Activated CD8-positive, alpha-beta T cell treated with anti-CD3 and anti-CD28 coated beads, Interleukin-2, amount 10 ng/mL, durations not matched to agents 7 days and 5 days (primary cell): ENCODE results near the gene SPA17. TPM values are rescaled to one million over a fixed set of nuclear protein-coding genes. Genes with fewer than 3 reads are reported as not detected.
A peak's percentile ranks its signal among the peaks of the same experiment; 100 is the strongest.

Source experiments
- ATAC-seq: fragments of 150-1000 bp; cut with Tn5 transposase; one replicate; pipeline ENCODE4 v1.10.0; 2021; ENCODE audit warnings: moderate library complexity
- CTCF ChIA-PET: fragments of 350-600 bp; sonication (Branson Sonifier 250); formaldehyde crosslinking; loops from one replicate; lab custom pipeline; 2021; ENCODE audit warnings: antibody characterized with exemption; lab: Charles Lee
- POLR2A ChIA-PET: fragments of 350-600 bp; sonication (Branson Sonifier 250); formaldehyde crosslinking; loops from one replicate; lab custom pipeline; 2021; ENCODE audit warnings: antibody characterized with exemption; lab: Charles Lee
- DNase-seq: peaks from one replicate; pipeline ENCODE4 v3.0.0-alpha.2; 2020
- H3K27ac Mint-ChIP-seq: one replicate; pipeline ENCODE4 v1.8.0; 2021; ENCODE audit warnings: mild to moderate bottlenecking, mixed read lengths
- H3K27me3 Mint-ChIP-seq: one replicate; pipeline ENCODE4 v1.8.0; 2021; ENCODE audit warnings: low read depth, mixed read lengths
- H3K36me3 Mint-ChIP-seq: one replicate; pipeline ENCODE4 v1.8.0; 2021; ENCODE audit warnings: low read depth, mixed read lengths
- H3K4me1 Mint-ChIP-seq: one replicate; pipeline ENCODE4 v1.8.0; 2021; ENCODE audit warnings: low read depth, mixed read lengths
- H3K4me3 Mint-ChIP-seq: one replicate; pipeline ENCODE4 v1.8.0; 2021; ENCODE audit warnings: mild to moderate bottlenecking, mixed read lengths
- H3K9me3 Mint-ChIP-seq: one replicate; pipeline ENCODE4 v1.8.0; 2022; ENCODE audit warnings: mixed read lengths; ENCODE audit not compliant: insufficient read depth
- total RNA-seq, 2 experiments: library from RNA; stranded (reverse); gene quantifications; one replicate each; pipeline ENCODE4 v1.2.3, GENCODE V29; 2021

The SPA17 gene
- total RNA-seq, 2 experiments from 2014 or later: 2.6 TPM

GRCh38 chr11:124667601-124668000, 6.1 kb upstream of the SPA17 start:
- Mint-ChIP-seq H3K9me3 (no peaks in the 10 kb centered on the region), H3K36me3 (peaks cover 4% of the 10 kb centered on the region), H3K4me1 (peaks cover 16% of the 10 kb centered on the region), H3K4me3 (no peak overlapping the region), H3K27ac (no peak overlapping the region), H3K27me3 (no peaks in the 10 kb centered on the region)
- no peak for DNase-seq
- POLR2A ChIA-PET: no interaction called here
- ATAC-seq: no peak
- CTCF ChIA-PET: interaction anchor here (1.0 to 6.0 kb wide), 3 partner anchors 95 to 169 kb away, joined by 3 to 108 read pairs (median 4); partner anchors contain the start of gene ESAM

GRCh38 chr11:124669193-124669592, 4.5 kb upstream of the SPA17 start:
- no peak overlapping the region for H3K27ac Mint-ChIP-seq
- H3K36me3 Mint-ChIP-seq: peaks cover 4% of the 10 kb centered on the region
- peak; percentile 60 for DNase-seq
- no peaks in the 10 kb centered on the region for H3K9me3 Mint-ChIP-seq
- no peak for ATAC-seq
- H3K4me3 Mint-ChIP-seq: no peak overlapping the region
- H3K27me3 Mint-ChIP-seq: no peaks in the 10 kb centered on the region
- ChIA-PET CTCF (interaction anchor here (0.6 to 6.0 kb wide), 33 partner anchors 9 to 207 kb away, joined by 3 to 108 read pairs (median 7); partner anchors contain the start of genes ESAM and MSANTD2), POLR2A (interaction anchor here (0.7 to 1.0 kb wide), 2 partner anchors 77 to 131 kb away, joined by 3 read pairs; partner anchors contain the start of gene MSANTD2)
- peaks cover 24% of the 10 kb centered on the region for H3K4me1 Mint-ChIP-seq

- ChIA-PET CTCF (interaction anchor here (0.7 to 6.0 kb wide), 20 partner anchors 8 to 205 kb away, joined by 3 to 108 read pairs (median 7); partner anchors contain the start of genes ESAM and MSANTD2), POLR2A (interaction anchor here (1.0 kb wide), 1 partner anchor 48 kb away, joined by 5 read pairs; no protein-coding TSS in a partner anchor)
- H3K27me3 Mint-ChIP-seq: no peaks in the 10 kb centered on the region
- DNase-seq (peak; percentile 54), ATAC-seq (peak; percentile 15)
- peaks cover 34% of the 10 kb centered on the region for H3K4me1 Mint-ChIP-seq
- peaks cover 4% of the 10 kb centered on the region for H3K36me3 Mint-ChIP-seq
- H3K4me3 Mint-ChIP-seq: no peak overlapping the region
- no peak overlapping the region for H3K27ac Mint-ChIP-seq
- H3K9me3 Mint-ChIP-seq: no peaks in the 10 kb centered on the region
Measured at GRCh38 chr11:124670732-124671131, 3.0 kb upstream of the SPA17 start.

- ATAC-seq: no peak
- peak; percentile 21 for DNase-seq
- Mint-ChIP-seq H3K27ac (peak overlapping the region; percentile 45), H3K4me3 (peak overlapping the region; percentile 86), H3K27me3 (no peaks in the 10 kb centered on the region), H3K36me3 (peaks cover 4% of the 10 kb centered on the region), H3K4me1 (peaks cover 34% of the 10 kb centered on the region), H3K9me3 (no peaks in the 10 kb centered on the region)
- ChIA-PET CTCF (interaction anchor here (0.7 to 4.3 kb wide), 13 partner anchors 49 to 204 kb away, joined by 3 to 47 read pairs (median 5); partner anchors contain the start of genes MSANTD2 and TBRG1), POLR2A (interaction anchor here (1.2 to 1.9 kb wide), 2 partner anchors 50 to 126 kb away, joined by 4 to 6 read pairs; partner anchors contain the start of gene TBRG1)
Measured at GRCh38 chr11:124672536-124673215, 1.0 kb upstream of the SPA17 start.

GRCh38 chr11:124674168-124674517, 439 bp downstream of the SPA17 start:
- peak overlapping the region; percentile 89 for H3K27ac Mint-ChIP-seq
- peak overlapping the region; percentile 86 for H3K4me3 Mint-ChIP-seq
- no peak for DNase-seq
- no peak for ATAC-seq
- ChIA-PET POLR2A (interaction anchor here (0.6 to 1.9 kb wide), 4 partner anchors 52 to 96 kb away, joined by 3 to 6 read pairs (median 3); partner anchors contain the start of gene TBRG1), CTCF (interaction anchor here (1.1 to 2.2 kb wide), 6 partner anchors 72 to 192 kb away, joined by 4 to 13 read pairs (median 6); no protein-coding TSS in a partner anchor)
- no peaks in the 10 kb centered on the region for H3K27me3 Mint-ChIP-seq
- no peaks in the 10 kb centered on the region for H3K9me3 Mint-ChIP-seq
- peaks cover 34% of the 10 kb centered on the region for H3K4me1 Mint-ChIP-seq
- H3K36me3 Mint-ChIP-seq: peaks cover 4% of the 10 kb centered on the region

- ChIA-PET CTCF (interaction anchor here (1.2 to 2.2 kb wide), 5 partner anchors 72 to 192 kb away, joined by 4 to 13 read pairs (median 6); no protein-coding TSS in a partner anchor), POLR2A (interaction anchor here (0.7 to 1.9 kb wide), 2 partner anchors 52 to 78 kb away, joined by 3 to 6 read pairs; partner anchors contain the start of gene TBRG1)
- H3K27ac Mint-ChIP-seq: peak overlapping the region; percentile 89
- peaks cover 4% of the 10 kb centered on the region for H3K36me3 Mint-ChIP-seq
- peak overlapping the region; percentile 86 for H3K4me3 Mint-ChIP-seq
- H3K4me1 Mint-ChIP-seq: peaks cover 34% of the 10 kb centered on the region
- peaks cover 2% of the 10 kb centered on the region for H3K27me3 Mint-ChIP-seq
- H3K9me3 Mint-ChIP-seq: no peaks in the 10 kb centered on the region
- no peak for DNase-seq
- no peak for ATAC-seq
Measured at GRCh38 chr11:124674571-124674970, 867 bp downstream of the SPA17 start.

- Mint-ChIP-seq H3K27me3 (peaks cover 2% of the 10 kb centered on the region), H3K4me3 (no peak overlapping the region), H3K27ac (no peak overlapping the region), H3K36me3 (peaks cover 4% of the 10 kb centered on the region), H3K4me1 (peaks cover 26% of the 10 kb centered on the region), H3K9me3 (no peaks in the 10 kb centered on the region)
- CTCF ChIA-PET: no interaction called here
- DNase-seq (no peak), ATAC-seq (no peak)
- POLR2A ChIA-PET: interaction anchor here (0.7 kb wide), 1 partner anchor 101 kb away, joined by 3 read pairs; no protein-coding TSS in a partner anchor
Measured at GRCh38 chr11:124676386-124676785, 2.7 kb downstream of the SPA17 start.

- DNase-seq (no peak), ATAC-seq (no peak)
- ChIA-PET CTCF (interaction anchor here (3.0 kb wide), 1 partner anchor 9 kb away, joined by 14 read pairs; no protein-coding TSS in a partner anchor), POLR2A (no interaction called here)
- no peak overlapping the region for H3K27ac Mint-ChIP-seq
- peaks cover 12% of the 10 kb centered on the region for H3K4me1 Mint-ChIP-seq
- peaks cover 2% of the 10 kb centered on the region for H3K27me3 Mint-ChIP-seq
- H3K4me3 Mint-ChIP-seq: no peak overlapping the region
- peaks cover 7% of the 10 kb centered on the region for H3K36me3 Mint-ChIP-seq
- H3K9me3 Mint-ChIP-seq: peaks cover 9% of the 10 kb centered on the region
Measured at GRCh38 chr11:124678416-124678815, 4.7 kb downstream of the SPA17 start.

GRCh38 chr11:124681421-124681820, 7.7 kb downstream of the SPA17 start:
- Mint-ChIP-seq H3K9me3 (peaks cover 22% of the 10 kb centered on the region), H3K27ac (no peak overlapping the region), H3K4me3 (no peak overlapping the region), H3K4me1 (no peaks in the 10 kb centered on the region), H3K27me3 (peaks cover 2% of the 10 kb centered on the region), H3K36me3 (peaks cover 12% of the 10 kb centered on the region)
- no peak for ATAC-seq
- POLR2A ChIA-PET: no interaction called here
- no peak for DNase-seq
- CTCF ChIA-PET: no interaction called here

- H3K27me3 Mint-ChIP-seq: peaks cover 5% of the 10 kb centered on the region
- ChIA-PET CTCF (interaction anchor here (2.2 kb wide), 1 partner anchor 64 kb away, joined by 6 read pairs; no protein-coding TSS in a partner anchor), POLR2A (no interaction called here)
- peaks cover 12% of the 10 kb centered on the region for H3K36me3 Mint-ChIP-seq
- DNase-seq (no peak), ATAC-seq (no peak)
- peaks cover 22% of the 10 kb centered on the region for H3K9me3 Mint-ChIP-seq
- H3K27ac Mint-ChIP-seq: no peak overlapping the region
- no peaks in the 10 kb centered on the region for H3K4me1 Mint-ChIP-seq
- no peak overlapping the region for H3K4me3 Mint-ChIP-seq
Measured at GRCh38 chr11:124682443-124682842, 8.7 kb downstream of the SPA17 start.

GRCh38 chr11:124693142-124693541, 19.4 kb downstream of the SPA17 start:
- no peaks in the 10 kb centered on the region for H3K9me3 Mint-ChIP-seq
- no peak overlapping the region for H3K27ac Mint-ChIP-seq
- ChIA-PET CTCF (no interaction called here), POLR2A (no interaction called here)
- peaks cover 10% of the 10 kb centered on the region for H3K27me3 Mint-ChIP-seq
- ATAC-seq: no peak
- no peaks in the 10 kb centered on the region for H3K4me1 Mint-ChIP-seq
- H3K36me3 Mint-ChIP-seq: no peaks in the 10 kb centered on the region
- DNase-seq: no peak
- H3K4me3 Mint-ChIP-seq: no peak overlapping the region
